HepG2 (cell line): ENCODE measurements around the gene POLR1E. TPM values are rescaled to one million over a fixed set of nuclear protein-coding genes. Genes with fewer than 3 reads are reported as not detected.
A peak's percentile ranks its signal among the peaks of the same experiment; 100 is the strongest.

Experiments
- CBX1 ChIP-seq: IDR thresholded peaks from one replicate; pipeline ENCODE4 v1.6.1; 2016; ENCODE audit warnings: antibody characterized with exemption, low read depth
- DNMT3B ChIP-seq: conservative IDR thresholded peaks from 2 replicates; pipeline ENCODE4 v1.6.1; 2016; ENCODE audit warnings: missing biosample characterization, control low read depth
- ELK4 ChIP-seq: sonication (generic); formaldehyde crosslinking; IDR thresholded peaks from 2 replicates; pipeline ENCODE4 v1.9.0; 2021; ENCODE audit warnings: missing genetic modification reagents, borderline replicate concordance
- FOXM1 ChIP-seq: sonication (generic); formaldehyde crosslinking; IDR thresholded peaks from 2 replicates; pipeline ENCODE4 v1.5.0; 2020; ENCODE audit warnings: missing genetic modification reagents
- GABPB1 ChIP-seq: IDR thresholded peaks from 2 replicates; pipeline ENCODE4 v1.6.1; 2016; ENCODE audit warnings: mild to moderate bottlenecking, missing genetic modification reagents, moderate library complexity, missing compliant biosample characterization
- HMG20B ChIP-seq: conservative IDR thresholded peaks from 2 replicates; pipeline ENCODE4 v1.6.1; 2016; ENCODE audit warnings: missing genetic modification reagents, missing compliant biosample characterization
- HMGXB3 ChIP-seq: sonication (generic); formaldehyde crosslinking; IDR thresholded peaks from 2 replicates; pipeline ENCODE4 v1.4.0; 2020; ENCODE audit warnings: missing genetic modification reagents, borderline replicate concordance
- NONO ChIP-seq, 2 experiments: fragments of 450-650 bp in 1 of 2; sonication (generic) in 1 of 2; formaldehyde crosslinking in 1 of 2; IDR thresholded peaks in 1 of 2; conservative IDR thresholded peaks in 1 of 2; 2 replicates each; pipeline versions ENCODE4 v1.6.1 to v1.8.0; 2017 to 2022; ENCODE audit warnings: mild to moderate bottlenecking in 1 of 2, missing genetic modification reagents in 1 of 2, moderate library complexity in 1 of 2
- NPAS2 ChIP-seq: sonication (generic); formaldehyde crosslinking; IDR thresholded peaks from 2 replicates; pipeline ENCODE4 v1.8.0; 2022; ENCODE audit warnings: mild to moderate bottlenecking, missing genetic modification reagents, borderline replicate concordance
- PRPF4 ChIP-seq: fragments of 200-400 bp; formaldehyde crosslinking; IDR thresholded peaks from 2 replicates; pipeline ENCODE4 v1.6.1; 2016; ENCODE audit warnings: low read length, low read depth; ENCODE audit not compliant: poor library complexity, severe bottlenecking
- STAT6 ChIP-seq: sonication (generic); formaldehyde crosslinking; IDR thresholded peaks from 2 replicates; pipeline ENCODE4 v1.4.0; 2020; ENCODE audit warnings: missing genetic modification reagents, mild to moderate bottlenecking, borderline replicate concordance
- ZBTB2 ChIP-seq: sonication (generic); formaldehyde crosslinking; IDR thresholded peaks from 2 replicates; pipeline ENCODE4 v1.8.0; 2022; ENCODE audit warnings: low read depth, missing genetic modification reagents
- ZNF605 ChIP-seq: sonication (generic); formaldehyde crosslinking; IDR thresholded peaks from 2 replicates; pipeline ENCODE4 v1.8.0; 2022; ENCODE audit warnings: mild to moderate bottlenecking, missing genetic modification reagents
- ZNF607 ChIP-seq: sonication (generic); formaldehyde crosslinking; IDR thresholded peaks from 2 replicates; pipeline ENCODE4 v1.5.1; 2020; ENCODE audit warnings: missing genetic modification reagents, mild to moderate bottlenecking, borderline replicate concordance
- polyA plus RNA-seq, 8 experiments: library from polyadenylated mRNA; depleted of rRNA in 3 of 8; stranded (reverse) in 7 of 8; unstranded in 1 of 8; fragments of >200 nt; fragmentation: Illumina TruSeq in 4 of 8; extraction: Trizol in 4 of 8; gene quantifications; 2 replicates each; pipeline versions ENCODE4 v1.2.1 to v1.2.3, GENCODE V29; 2011 to 2016; ENCODE audit warnings: low read depth in 4 of 8, missing spikeins in 1 of 8, mixed read lengths in 1 of 8; ENCODE audit not compliant: insufficient read depth in 1 of 8
- total RNA-seq, 5 experiments: library from RNA; depleted of rRNA; stranded (reverse); fragments of >200 nt; fragmentation: Illumina TruSeq; extraction: Trizol; gene quantifications; 2 replicates each; pipeline ENCODE4 v1.2.3, GENCODE V29; 2016; ENCODE audit warnings: low read depth in 1 of 5
- TF ChIP-seq, protein P1 (sequence below): sonication (generic); formaldehyde crosslinking; IDR thresholded peaks from 2 replicates; pipeline ENCODE4 v1.8.1; 2023; ENCODE audit warnings: mild to moderate bottlenecking, moderate library complexity, missing genetic modification reagents

The POLR1E gene
- total and polyA plus RNA-seq, 2 of the 13 experiments (the other 11 are each of a cell fraction or from before 2014, with no cell fraction given) = 23.0 to 37.8 TPM

GRCh38 chr9:37508135-37508833 is 22.5 kb downstream of the POLR1E start (continued):
- TF ChIP-seq STAT6 (peak; percentile 73; the same call in 1 of the 2 replicates), FOXM1 (CRISPR knock-in tag) (no peak), CBX1 (no peak), ZNF605 (no peak; the same call in 1 of the 2 replicates), PRPF4 (no peak), ZBTB2 (CRISPR knock-in tag) (no peak), NONO (IDR thresholded peaks at IDR 0.05) (no peak), NONO (CRISPR knock-in tag; conservative IDR thresholded peaks at IDR 0.05) (peak; percentile 78), ELK4 (no peak), NPAS2 (CRISPR knock-in tag) (no peak), DNMT3B (CRISPR knock-in tag) (no peak), GABPB1 (CRISPR knock-in tag) (peak; percentile 76), ZNF607 (CRISPR knock-in tag) (0 out of 2 replicates have a peak, but pooled peaks have one; percentile 45), HMGXB3 (CRISPR knock-in tag) (peak; percentile 53; the same call in 1 of the 2 replicates), HMG20B (CRISPR knock-in tag) (peak; percentile 35; the same call in 1 of the 2 replicates)
- TF ChIP-seq, protein P1, sequence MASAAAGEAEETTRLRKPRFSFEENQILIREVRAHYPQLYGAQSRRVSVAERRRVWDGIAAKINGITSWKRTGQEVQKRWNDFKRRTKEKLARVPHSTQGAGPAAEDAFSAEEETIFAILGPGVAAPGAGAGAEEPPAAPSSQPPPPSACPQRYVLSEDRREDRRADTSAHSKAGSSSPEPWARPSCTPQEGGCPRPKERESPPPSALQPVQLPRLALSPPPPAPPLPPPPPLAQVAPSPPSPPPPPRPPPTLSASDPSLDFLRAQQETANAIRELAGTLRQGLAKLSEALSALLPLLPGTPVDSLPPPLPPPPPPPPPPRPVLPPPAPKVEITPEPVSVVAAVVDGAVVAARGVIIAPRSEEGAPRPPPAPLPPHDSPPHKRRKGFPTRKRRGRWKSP = peak; percentile 53; the same call in 1 of the 2 replicates
